GM13976 (cell line): ENCODE measurements around the gene CEP104.

Experiments used
- DNase-seq: peaks from one replicate; pipeline ENCODE4 v3.0.0; 2012; ENCODE audit warnings: low spot score
- CTCF ChIP-seq: IDR thresholded peaks from 2 replicates; pipeline ENCODE4 v1.5.1; 2012; ENCODE audit warnings: borderline replicate concordance, mild to moderate bottlenecking; ENCODE audit not compliant: insufficient read depth; ENCODE audit errors: extremely low read depth, missing control alignments, control extremely low read depth
- in situ Hi-C: fragments of 300-500 bp; cut with MboI; formaldehyde crosslinking; loops from one replicate; pipeline ENCODE4 v1.12.0; 2022; ENCODE audit warnings: low sequenced_read_pairs, mixed read lengths, inconsistent platforms; ENCODE audit not compliant: unreplicated experiment

The CEP104 gene

DNA sequence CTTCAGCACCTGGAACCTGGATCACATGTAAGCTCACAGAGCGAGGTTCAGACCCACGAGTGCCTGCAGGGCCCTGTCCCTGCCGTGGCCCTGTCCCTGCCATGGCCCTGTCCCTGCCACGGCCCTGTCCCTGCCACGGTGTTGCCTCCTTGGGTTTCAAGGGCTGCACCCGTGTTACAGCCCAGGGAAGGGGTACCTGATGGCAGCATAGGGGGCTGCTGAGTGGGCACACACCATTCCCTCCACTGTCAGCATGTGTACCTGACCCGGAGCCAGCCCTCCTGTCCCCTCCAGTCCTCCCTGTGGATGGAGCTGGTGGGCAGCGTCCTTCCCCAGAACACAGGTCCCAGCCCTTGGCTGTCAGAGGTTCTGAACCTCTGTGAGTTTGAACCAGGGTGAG, 15.5 kb upstream of the CEP104 start:
- TF ChIP-seq CTCF = no peak
- DNase-seq = no peak
- in situ Hi-C loops = no loop called here

GRCh38 chr1:3871451-3871805, 14.4 kb upstream of the CEP104 start:
- no peak for DNase-seq
- TF ChIP-seq CTCF = no peak
- in situ Hi-C loops = no loop called here

DNA sequence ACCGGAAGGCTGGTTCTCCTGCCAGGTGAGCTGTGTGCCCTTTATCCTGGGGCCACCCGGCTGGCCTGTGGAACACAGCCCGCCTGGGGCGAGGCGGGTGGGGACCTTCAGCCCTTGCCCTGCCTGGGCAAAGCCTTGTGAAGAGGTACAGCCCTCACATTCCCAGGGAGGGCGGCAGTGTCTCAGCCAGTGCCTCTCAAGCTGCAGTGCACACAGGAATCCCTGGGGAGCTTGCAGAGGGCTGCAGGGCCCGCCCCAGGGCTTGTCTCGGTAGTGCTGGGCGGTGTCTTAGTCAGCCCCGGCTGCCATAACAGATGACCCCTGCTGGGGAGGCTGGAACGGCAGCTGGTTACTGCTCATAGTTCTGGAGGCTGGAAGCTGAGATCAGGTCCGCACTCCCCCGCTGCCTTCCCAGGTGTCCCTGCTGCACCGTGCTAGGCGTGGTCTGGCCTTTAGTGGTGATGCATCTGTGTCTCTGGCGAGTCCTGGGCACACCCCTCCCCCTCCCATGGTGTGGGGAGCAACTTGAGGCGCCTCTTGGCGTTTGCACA, 12.8 kb upstream of the CEP104 start:
- in situ Hi-C loops = no loop called here
- no peak for DNase-seq

GRCh38 chr1:3868464-3869006, 11.5 kb upstream of the CEP104 start:
- TF ChIP-seq CTCF = no peak
- DNase-seq = no peak
- in situ Hi-C loops = no loop called here

More for the DNA sequence above, 12.8 kb upstream of the CEP104 start:
- TF ChIP-seq CTCF = no peak

DNA sequence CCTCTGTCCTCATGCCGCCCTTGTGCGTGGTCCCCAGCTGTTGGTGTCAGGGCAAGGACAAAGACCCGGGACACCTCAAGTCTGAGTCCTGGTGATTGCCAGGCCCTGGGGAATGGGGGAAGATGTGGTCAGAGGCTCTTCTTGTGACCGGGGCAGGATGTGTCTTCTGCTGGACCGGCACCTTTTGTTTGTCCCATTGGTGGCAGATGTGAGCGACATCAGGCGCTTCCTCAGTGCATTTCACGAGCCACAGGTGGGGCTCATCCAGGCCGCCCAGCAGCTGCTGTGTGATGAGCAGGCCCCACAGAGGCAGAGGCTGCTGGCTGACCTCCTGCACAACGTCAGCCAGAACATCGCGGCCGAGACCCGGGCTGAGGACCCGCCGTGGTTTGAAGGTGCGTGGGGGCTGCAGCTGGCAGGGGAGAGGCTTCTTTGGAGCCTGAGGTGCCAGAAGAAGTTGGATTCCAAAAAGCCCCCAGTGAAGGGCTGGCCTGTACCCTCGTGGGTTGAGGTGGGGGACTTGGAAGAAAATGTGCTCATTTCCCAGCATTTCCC, 8.7 kb upstream of the CEP104 start:
- in situ Hi-C loops = no loop called here
- TF ChIP-seq CTCF = no peak
- no peak for DNase-seq

GRCh38 chr1:3864884-3865283, 7.9 kb upstream of the CEP104 start:
- no peak for TF ChIP-seq CTCF
- DNase-seq = no peak
- in situ Hi-C loops = no loop called here
